DOHH2 (cell line): ENCODE results near the gene EOGT.

Source experiments
- CTCF ChIP-seq: fragments of 200-600 bp; sonication (generic); IDR thresholded peaks from one replicate; pipeline ENCODE4 v1.5.1; 2014; ENCODE audit warnings: antibody characterized with exemption, mild to moderate bottlenecking, low read depth, low read length; ENCODE audit not compliant: poor library complexity, severe bottlenecking
- EZH2phosphoT487 ChIP-seq: fragments of 200-600 bp; sonication (generic); IDR thresholded peaks from 2 replicates; pipeline ENCODE4 v1.6.1; 2017; ENCODE audit warnings: borderline replicate concordance, mild to moderate bottlenecking, antibody characterized with exemption, low read length, moderate library complexity, mixed read lengths

GRCh38 chr3:69016901-69017300 lies 3.4 kb upstream of the EOGT start:
- TF ChIP-seq CTCF (no peak), EZH2phosphoT487 (no peak)
